K562 (cell line): Measurements from ENCODE around the gene MAP3K15. TPM values are rescaled to one million over a fixed set of nuclear protein-coding genes. Genes with fewer than 3 reads are reported as not detected.

Source experiments
- ATAC-seq: fragments of 200-7000 bp; cut with Tn5 transposase; 3 replicates; pipeline ENCODE4 v1.9.1; 2020; ENCODE audit warnings: moderate library complexity
- BruUV-seq: library from RNA; stranded (reverse); fragments of 400-500 nt; replicated peaks from 2 replicates; lab custom pipeline; 2021; lab: Mats Ljungman, UMichigan
- CTCF ChIA-PET: fragments of 300-600 bp; formaldehyde crosslinking; extraction: SDS; loops from one replicate; lab custom pipeline; 2021; ENCODE audit warnings: low intra/inter-chr PET ratio; lab: Yijun Ruan, JAX
- POLR2A ChIA-PET: fragments of 300-600, 350-650 bp; sonication (Branson Sonifier 250); formaldehyde crosslinking; extraction: SDS; loops from one replicate; lab custom pipeline; 2021; ENCODE audit warnings: antibody characterized with exemption, inconsistent platforms; lab: Yijun Ruan, JAX
- DNase-seq, 4 experiments: peaks; one replicate each; pipeline versions ENCODE4 v3.0.0 to v3.0.0-alpha.2; 2011 to 2018; ENCODE audit warnings: low spot score in 3 of 4, mixed read lengths in 3 of 4; ENCODE audit errors: extremely low read depth in 1 of 4
- FAIRE-seq: peaks from 2 replicates; lab custom pipeline; 2011; peaks lifted over from hg19 to GRCh38; lab: Jason Lieb, UNC
- H2AFZ ChIP-seq: 2 replicates; pipeline ENCODE4 v1.6.0; 2011; ENCODE audit warnings: low read depth, low read length, control low read depth, inconsistent platforms
- H3K27ac ChIP-seq: fragments of 200-600 bp; 3 replicates; pipeline ENCODE4 v1.8.0; 2011; ENCODE audit warnings: low read depth, mild to moderate bottlenecking, control low read depth, inconsistent platforms, low read length, moderate library complexity, mixed read lengths; ENCODE audit errors: extremely low read depth
- H3K27me3 ChIP-seq, 2 experiments: fragments of 300-600 bp in 1 of 2; 2 replicates in 1 of 2; 3 replicates in 1 of 2; pipeline versions ENCODE4 v1.6.0 to v1.8.0; 2011; ENCODE audit warnings: inconsistent platforms in 2 of 2, low read length in 2 of 2, mild to moderate bottlenecking in 1 of 2, mixed read lengths in 1 of 2, moderate library complexity in 1 of 2; ENCODE audit not compliant: control insufficient read depth in 2 of 2, insufficient read depth in 2 of 2
- H3K36me3 ChIP-seq: fragments of 300-600 bp; 3 replicates; pipeline ENCODE4 v1.8.0; 2011; ENCODE audit warnings: mild to moderate bottlenecking, low read length, inconsistent platforms; ENCODE audit not compliant: control insufficient read depth, insufficient read depth
- H3K4me1 ChIP-seq, 2 experiments: fragments of 200-600 bp in 1 of 2; replicated peaks in 1 of 2; 2 replicates in 1 of 2; 3 replicates in 1 of 2; pipeline versions ENCODE4 v1.5.1 to v1.8.0; 2011; ENCODE audit warnings: inconsistent platforms in 2 of 2, low read length in 2 of 2, mild to moderate bottlenecking in 1 of 2, mixed read lengths in 1 of 2, moderate library complexity in 1 of 2; ENCODE audit not compliant: control insufficient read depth in 2 of 2, insufficient read depth in 2 of 2
- H3K4me2 ChIP-seq: 2 replicates; pipeline ENCODE4 v1.6.1; 2011; ENCODE audit warnings: low read length, control low read depth, inconsistent platforms, mixed read lengths; ENCODE audit not compliant: insufficient read depth
- H3K4me3 ChIP-seq: fragments of 200-600 bp; sonication (generic), shearing (Covaris generic); 2 replicates; pipeline ENCODE4 v1.5.1; 2016; ENCODE audit warnings: control low read depth, inconsistent platforms
- H3K79me2 ChIP-seq: fragments of 200-600 bp; 3 replicates; pipeline ENCODE4 v1.8.0; 2011; ENCODE audit warnings: low read length, inconsistent platforms; ENCODE audit not compliant: control insufficient read depth, insufficient read depth
- H3K9ac ChIP-seq, 2 experiments: 2 replicates each; pipeline versions ENCODE4 v1.6.0 to v1.6.1; 2011; ENCODE audit warnings: low read depth in 2 of 2, low read length in 2 of 2, control low read depth in 1 of 2, inconsistent platforms in 1 of 2, mild to moderate bottlenecking in 1 of 2, mixed read lengths in 1 of 2; ENCODE audit not compliant: insufficient read depth in 1 of 2
- H3K9me1 ChIP-seq: one replicate; pipeline ENCODE4 v1.6.0; 2011; ENCODE audit warnings: inconsistent platforms, mild to moderate bottlenecking, low read length, moderate library complexity; ENCODE audit not compliant: control insufficient read depth, insufficient read depth
- H3K9me3 ChIP-seq: replicated peaks from 2 replicates; pipeline ENCODE4 v1.5.1; 2011; ENCODE audit warnings: low read depth, low read length, inconsistent platforms; ENCODE audit not compliant: control insufficient read depth, insufficient read depth
- H4K20me1 ChIP-seq: replicated peaks from 2 replicates; pipeline ENCODE4 v1.6.1; 2011; ENCODE audit warnings: low read length, inconsistent platforms, mixed read lengths; ENCODE audit not compliant: control insufficient read depth, insufficient read depth
- CCNT2 ChIP-seq: IDR thresholded peaks from 2 replicates; pipeline ENCODE4 v1.6.1; 2011; ENCODE audit warnings: borderline replicate concordance, low read depth, mild to moderate bottlenecking, moderate library complexity, mixed read lengths, low read length; ENCODE audit not compliant: insufficient read length; ENCODE audit errors: extremely low read depth
- ESRRA ChIP-seq: fragments of 450-650 bp; IDR thresholded peaks from 2 replicates; pipeline ENCODE4 v1.6.1; 2014; ENCODE audit warnings: low read depth, mild to moderate bottlenecking, moderate library complexity, borderline replicate concordance
- FOS ChIP-seq: IDR thresholded peaks from 3 replicates; pipeline ENCODE4 v1.6.1; 2011; ENCODE audit not compliant: insufficient read length; ENCODE audit errors: extremely low read depth
- KLF10 ChIP-seq: fragments of 250-450 bp; sonication (Bioruptor Pico); IDR thresholded peaks from 2 replicates; pipeline ENCODE4 v1.6.1; 2021; ENCODE audit warnings: matching md5 sums
- NR2C1 ChIP-seq, 2 experiments: fragments of 450-650 bp; IDR thresholded peaks; 2 replicates each; pipeline ENCODE4 v1.6.1; 2017; ENCODE audit warnings: mild to moderate bottlenecking in 2 of 2, antibody characterized with exemption in 1 of 2, inconsistent platforms in 1 of 2, missing compliant biosample characterization in 1 of 2, missing genetic modification characterization in 1 of 2
- POLR3G ChIP-seq: IDR thresholded peaks from 2 replicates; pipeline ENCODE4 v1.6.1; 2011; ENCODE audit not compliant: insufficient read length, insufficient replicate concordance; ENCODE audit errors: extremely low read depth
- SIN3A ChIP-seq, 2 experiments: fragments of 150-350 bp in 1 of 2; IDR thresholded peaks; 2 replicates each; pipeline ENCODE4 v1.6.1; 2011 to 2016; ENCODE audit warnings: borderline replicate concordance in 2 of 2, low read depth in 2 of 2, low read length in 2 of 2, mild to moderate bottlenecking in 2 of 2, moderate library complexity in 2 of 2; ENCODE audit not compliant: control insufficient read depth in 1 of 2
- SMAD1 ChIP-seq: fragments of 150-350 bp; IDR thresholded peaks from 2 replicates; pipeline ENCODE4 v1.6.1; 2014; ENCODE audit warnings: low read length, low read depth; ENCODE audit not compliant: partially characterized antibody
- VEZF1 ChIP-seq: fragments of 200-800 bp; sonication (Bioruptor generic); IDR thresholded peaks from 2 replicates; pipeline ENCODE4 v1.6.1; 2017; ENCODE audit warnings: missing genetic modification characterization, missing compliant biosample characterization
- ZFP30 ChIP-seq: fragments of 250-450 bp; sonication (Bioruptor Pico); IDR thresholded peaks from 2 replicates; pipeline ENCODE4 v1.8.0; 2022; ENCODE audit warnings: moderate library complexity, mild to moderate bottlenecking, inconsistent platforms, borderline replicate concordance
- ZZZ3 ChIP-seq: fragments of 450-650 bp; IDR thresholded peaks from 2 replicates; pipeline ENCODE4 v1.6.1; 2016; ENCODE audit warnings: antibody characterized with exemption, mild to moderate bottlenecking, moderate library complexity
- WGBS: fragments of 100-300 bp; shearing (Covaris generic); methylation state at CpG from one replicate; pipeline ENCODE4 v1.1.6; 2016; ENCODE audit warnings: low coverage, mixed read lengths; ENCODE audit not compliant: insufficient coverage; ENCODE audit errors: missing lambda C conversion rate; 5-methylcytosine and 5-hydroxymethylcytosine counted together
- in situ Hi-C: fragments of 300-500 bp; cut with MboI; formaldehyde crosslinking; loops from 4 replicates; pipeline ENCODE4 v1.15.0; 2018; ENCODE audit warnings: inconsistent platforms, mixed read lengths
- intact Hi-C: fragments of 100-400 bp; cut with micrococcal nuclease; formaldehyde crosslinking; loops from 2 replicates; pipeline ENCODE4 v1.14.2; 2022
- polyA plus RNA-seq, 8 experiments: library from polyadenylated mRNA; depleted of rRNA in 4 of 8; stranded (reverse) in 5 of 8; unstranded in 3 of 8; fragments of >200 nt; fragmentation: Nextera tagmentation in 2 of 8; fragmentation: Illumina TruSeq in 1 of 8; extraction: Ambion mirVana in 2 of 8; extraction: Trizol in 1 of 8; gene quantifications; 2 replicates each; pipeline versions ENCODE4 v1.2.1 to v1.2.3, GENCODE V29; 2011 to 2014; ENCODE audit warnings: inconsistent platforms in 1 of 8, missing spikeins in 1 of 8
- total RNA-seq, 7 experiments: library from RNA; depleted of rRNA in 6 of 7; stranded (reverse); fragments of >200 nt in 6 of 7; fragmentation: Illumina TruSeq in 2 of 7; extraction: Trizol in 2 of 7; gene quantifications; 2 replicates each; pipeline versions ENCODE4 v1.2.1 to v1.2.3, GENCODE V29; 2011 to 2021; ENCODE audit warnings: low replicate concordance in 1 of 7
- TF ChIP-seq, protein P1 (sequence below): sonication (generic); formaldehyde crosslinking; IDR thresholded peaks from 2 replicates; pipeline ENCODE4 v1.8.0; 2022; ENCODE audit warnings: missing genetic modification reagents, mild to moderate bottlenecking, moderate library complexity, borderline replicate concordance

The MAP3K15 gene
- total and polyA plus RNA-seq, 9 of the 15 experiments (the other 6 are each of a cell fraction or from before 2014, with no cell fraction given): 0.03 to 0.29 (median 0.14) TPM; not detected in 5

DNA sequence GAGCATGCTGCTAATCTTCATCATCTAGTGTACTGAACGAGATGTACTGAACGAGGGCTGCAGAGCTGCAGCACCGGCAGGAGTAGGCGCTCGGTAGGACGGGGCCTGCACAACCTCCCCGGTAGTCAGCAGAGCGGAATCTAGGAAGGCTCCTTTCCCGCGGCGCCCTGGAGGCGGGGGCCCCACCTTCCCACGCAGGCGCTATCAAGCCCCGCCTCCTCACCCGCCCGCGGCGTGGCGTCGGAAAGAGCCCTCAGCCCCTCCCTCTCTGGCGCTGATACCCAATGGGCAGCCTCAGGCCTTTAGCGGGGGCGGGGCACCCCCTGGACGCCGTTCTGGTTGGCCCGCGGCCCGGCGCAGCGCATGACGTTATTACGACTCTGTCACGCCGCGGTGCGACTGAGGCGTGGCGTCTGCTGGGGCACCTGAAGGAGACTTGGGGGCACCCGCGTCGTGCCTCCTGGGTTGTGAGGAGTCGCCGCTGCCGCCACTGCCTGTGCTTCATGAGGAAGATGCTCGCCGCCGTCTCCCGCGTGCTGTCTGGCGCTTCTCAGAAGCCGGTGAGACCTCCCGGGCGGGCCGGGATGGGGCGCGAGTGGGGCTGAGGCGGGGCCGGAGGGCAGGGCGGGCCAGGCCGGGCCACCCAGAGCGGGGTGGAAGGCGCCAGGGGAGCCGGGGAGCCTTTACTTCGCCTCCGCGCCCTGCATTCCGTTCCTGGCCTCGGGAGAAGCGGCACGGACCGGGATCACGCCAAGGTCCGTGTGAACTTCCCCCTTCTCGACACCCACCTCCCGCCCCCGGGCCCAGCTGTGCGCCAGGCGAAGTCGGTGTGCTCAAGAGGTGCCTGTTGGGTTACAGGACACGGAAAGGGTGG, 171.5 kb downstream of the MAP3K15 start, which contains the start of gene PDHA1:
Gene PDHA1 (plus strand): TSS at position 393 of the 874 bp plus-strand sequence. CDS start 111 bp downstream, at position 504.
- Histone ChIP-seq H3K27ac (peak within 1 kb of the TSS; percentile 79), H3K4me3 (peak within 1 kb of the TSS; percentile 82), H3K79me2 (peaks cover 50% of the 10 kb centered on the region), H2AFZ (peak within 1 kb of the TSS; percentile 97), H3K36me3 (peaks cover 33% of the 10 kb centered on the region; the same call in 2 of the 3 replicates), H3K4me2 (peak within 1 kb of the TSS; percentile 90), H4K20me1 (no peaks in the 10 kb centered on the region), H3K9ac (peak within 1 kb of the TSS; percentile 88 to 97), H3K27me3 (no peaks in the 10 kb centered on the region; a peak in 1 of 5 replicates), H3K9me1 (no peaks in the 10 kb centered on the region), H3K4me1 (peaks cover 8 to 20% of the 10 kb centered on the region in 2 experiments; a peak in 3 of 5 replicates), H3K9me3 (no peaks in the 10 kb centered on the region)
- ATAC-seq: peak; percentile 97
- WGBS: under 1% methylated on average over 45 of the region's 81 CpGs
- in situ Hi-C loops (no loop called here), intact Hi-C loops (no loop called here)
- BruUV-seq: no TSS peak
- peak; percentile 91 to 96 (median 93) for DNase-seq
- ChIA-PET CTCF (interaction anchor here (1.0 kb wide), 1 partner anchor 10 kb away, joined by 4 read pairs; no protein-coding TSS in a partner anchor), POLR2A (no interaction called here)
- FAIRE-seq: peak; percentile 92
- TF ChIP-seq FOS (peak; percentile 56), POLR3G (no peak), KLF10 (no peak), ZZZ3 (no peak), CCNT2 (peak; percentile 54), SIN3A (IDR thresholded peaks at IDR 0.05; ENCODE audit: borderline replicate concordance in 2 of 2, control insufficient read depth in 1 of 2, low read depth in 2 of 2, low read length in 2 of 2) (peak; percentile 79; a peak in 2 of 4 replicates), VEZF1 (CRISPR knock-in tag) (peak; percentile 93), SMAD1 (peak; percentile 35), ESRRA (peak; percentile 94), NR2C1 (IDR thresholded peaks at IDR 0.05) (no peak), NR2C1 (tag; IDR thresholded peaks at IDR 0.05) (no peak), ZFP30 (CRISPR knock-in tag) (no peak)
- TF ChIP-seq, protein P1, sequence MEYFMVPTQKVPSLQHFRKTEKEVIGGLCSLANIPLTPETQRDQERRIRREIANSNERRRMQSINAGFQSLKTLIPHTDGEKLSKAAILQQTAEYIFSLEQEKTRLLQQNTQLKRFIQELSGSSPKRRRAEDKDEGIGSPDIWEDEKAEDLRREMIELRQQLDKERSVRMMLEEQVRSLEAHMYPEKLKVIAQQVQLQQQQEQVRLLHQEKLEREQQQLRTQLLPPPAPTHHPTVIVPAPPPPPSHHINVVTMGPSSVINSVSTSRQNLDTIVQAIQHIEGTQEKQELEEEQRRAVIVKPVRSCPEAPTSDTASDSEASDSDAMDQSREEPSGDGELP (CRISPR knock-in tag): peak; percentile 63
